GM12873 (cell line): Measurements from ENCODE around the gene ATXN1.

Experiments
- CTCF ChIP-seq: IDR thresholded peaks from 2 replicates; pipeline ENCODE4 v1.5.1; 2012; ENCODE audit warnings: low read depth, mild to moderate bottlenecking, moderate library complexity, low read length, control low read depth; ENCODE audit not compliant: insufficient read depth; ENCODE audit errors: missing control alignments

The ATXN1 gene

GRCh38 chr6:16352258-16352635 is 409.0 kb downstream of the ATXN1 start:
- no peak for TF ChIP-seq CTCF

GRCh38 chr6:16349544-16349943 is 411.7 kb downstream of the ATXN1 start:
- no peak for TF ChIP-seq CTCF

GRCh38 chr6:16346831-16347230 is 414.4 kb downstream of the ATXN1 start:
- TF ChIP-seq CTCF, result no peak

GRCh38 chr6:16345449-16346330 is 415.6 kb downstream of the ATXN1 start:
- no peak for TF ChIP-seq CTCF

- no peak for TF ChIP-seq CTCF
These were observed 416.5 kb downstream of the ATXN1 start for GRCh38 chr6:16344756-16345155.

GRCh38 chr6:16343593-16343992 is 417.7 kb downstream of the ATXN1 start:
- TF ChIP-seq CTCF, result no peak

- no peak for TF ChIP-seq CTCF
These were observed 422.0 kb downstream of the ATXN1 start for GRCh38 chr6:16339265-16339587.
